Sigmoid colon (tissue), 4 donors: Measurements from ENCODE around the gene DPT.

Experiments used
- CTCF ChIP-seq, 4 experiments: fragments of 450-650 bp in 3 of 4; fragments of 200-600 bp in 1 of 4; IDR thresholded peaks; one replicate each; pipeline ENCODE4 v1.5.1; 2016 to 2019; ENCODE audit warnings: antibody characterized with exemption in 4 of 4, mild to moderate bottlenecking in 3 of 4, moderate library complexity in 2 of 4
- POLR2A ChIP-seq, 2 donors: fragments of 450-650 bp; IDR thresholded peaks; one replicate each; pipeline ENCODE4 v1.6.1; 2016; ENCODE audit warnings: antibody characterized with exemption in 2 of 2, mild to moderate bottlenecking in 2 of 2, moderate library complexity in 2 of 2
- POLR2AphosphoS5 ChIP-seq, 4 donors: sonication (generic); formaldehyde crosslinking; IDR thresholded peaks; one replicate each; pipeline ENCODE4 v1.6.1; 2017; ENCODE audit warnings: antibody characterized with exemption in 4 of 4

- TF ChIP-seq CTCF (IDR thresholded peaks at IDR 0.05) (no peak), POLR2A (IDR thresholded peaks at IDR 0.05) (no peak), POLR2AphosphoS5 (IDR thresholded peaks at IDR 0.05) (no peak)
Observed at GRCh38 chr1:168725060-168725459, 3.9 kb downstream of the DPT start.
